NOMO-1 (cell line): ENCODE data around the gene CHCHD3.

Source experiments
- DNase-seq, 2 experiments: peaks; one replicate each; lab custom pipeline; 2025; ENCODE audit not compliant: unreplicated experiment in 2 of 2; lab: John Stamatoyannopoulos, UW

The CHCHD3 gene

DNA sequence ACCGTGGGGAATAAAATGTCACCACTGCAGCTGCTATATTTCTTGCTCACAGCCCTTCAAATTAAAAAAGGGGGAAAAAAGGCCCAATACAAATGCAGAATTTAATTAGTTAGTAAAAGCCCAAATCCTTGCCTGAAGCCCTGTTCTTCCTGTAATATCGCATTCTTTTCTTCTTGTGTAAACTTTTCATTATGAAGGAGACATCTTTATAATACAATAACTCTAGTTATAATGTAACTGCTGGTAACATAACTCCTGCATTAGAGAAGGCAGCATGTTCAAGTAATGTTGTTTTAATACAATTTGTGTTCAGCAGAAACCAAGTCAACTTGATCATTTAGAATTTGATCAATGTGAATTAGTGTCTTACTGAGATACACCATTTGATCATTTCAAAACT, 250.9 kb downstream of the CHCHD3 start:
- DNase-seq: no peak

- no peak for DNase-seq
These were observed 253.4 kb downstream of the CHCHD3 start for GRCh38 chr7:132828502-132828901.

GRCh38 chr7:132825932-132826835, 255.7 kb downstream of the CHCHD3 start:
- DNase-seq: no peak

DNA sequence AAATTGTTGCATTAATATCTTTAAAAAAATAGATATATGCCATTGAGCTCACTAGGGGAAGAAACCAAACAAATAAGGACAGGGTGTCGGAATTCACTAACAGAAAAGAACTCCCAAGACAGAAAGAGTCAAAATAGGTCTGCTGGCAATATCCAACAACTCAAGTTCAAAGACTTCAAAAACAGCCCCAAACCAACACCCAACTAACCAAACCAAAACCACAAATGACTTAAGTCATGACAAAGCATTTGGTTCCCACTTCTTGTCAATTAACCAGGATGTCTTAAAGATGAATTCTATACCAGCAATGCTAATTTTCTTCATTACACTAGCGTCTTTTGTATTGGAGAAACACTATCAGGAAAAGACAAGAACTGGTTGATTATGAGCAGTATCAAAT, 256.7 kb downstream of the CHCHD3 start:
- no peak for DNase-seq

- no peak for DNase-seq
These were observed 262.2 kb downstream of the CHCHD3 start for GRCh38 chr7:132819648-132820047.

GRCh38 chr7:132817949-132818348, 263.9 kb downstream of the CHCHD3 start:
- no peak for DNase-seq

- DNase-seq: no peak
These were observed 266.1 kb downstream of the CHCHD3 start for GRCh38 chr7:132815696-132816311.

- DNase-seq: no peak
These were observed 266.8 kb downstream of the CHCHD3 start for GRCh38 chr7:132815130-132815529.

DNA sequence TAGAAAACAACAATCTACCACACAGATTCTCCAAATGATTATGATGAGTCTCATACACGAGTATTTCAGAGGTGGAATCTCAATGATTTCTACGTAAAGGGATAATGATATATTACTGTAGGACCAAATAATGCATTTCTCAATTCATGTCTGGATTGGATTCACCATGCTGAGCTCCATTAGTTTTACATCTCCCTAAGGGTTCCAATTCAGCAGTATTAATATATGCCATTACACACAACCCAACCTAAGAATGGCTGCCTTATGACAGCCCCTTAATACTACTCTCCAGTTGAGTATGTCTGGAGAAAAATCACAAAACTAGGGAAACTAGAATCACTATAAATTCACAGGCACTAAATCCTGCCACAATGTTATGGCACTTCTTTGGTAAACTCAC, 271.3 kb downstream of the CHCHD3 start:
- no peak for DNase-seq

DNA sequence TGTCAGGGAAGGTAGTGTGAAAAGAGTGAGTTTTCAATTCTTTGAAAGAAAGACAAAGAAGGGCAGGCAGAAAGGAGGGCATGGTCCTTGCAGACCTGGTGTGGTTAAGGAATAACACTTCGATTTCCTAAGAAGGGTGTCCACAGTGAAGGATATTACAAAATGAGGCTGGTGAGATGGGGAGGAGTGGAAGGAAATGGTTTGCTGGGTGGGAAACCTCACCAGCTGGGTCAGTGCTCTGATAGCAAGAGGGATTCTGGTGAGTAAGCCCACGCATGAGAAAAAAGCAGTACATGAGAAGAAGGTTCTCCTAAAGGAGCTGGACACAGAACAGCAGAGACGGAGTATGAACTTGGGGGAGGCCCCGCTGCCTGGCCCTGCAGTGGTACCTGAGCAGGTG, 275.1 kb downstream of the CHCHD3 start:
- peak in 1 of 2 experiments; percentile 3 for DNase-seq

DNA sequence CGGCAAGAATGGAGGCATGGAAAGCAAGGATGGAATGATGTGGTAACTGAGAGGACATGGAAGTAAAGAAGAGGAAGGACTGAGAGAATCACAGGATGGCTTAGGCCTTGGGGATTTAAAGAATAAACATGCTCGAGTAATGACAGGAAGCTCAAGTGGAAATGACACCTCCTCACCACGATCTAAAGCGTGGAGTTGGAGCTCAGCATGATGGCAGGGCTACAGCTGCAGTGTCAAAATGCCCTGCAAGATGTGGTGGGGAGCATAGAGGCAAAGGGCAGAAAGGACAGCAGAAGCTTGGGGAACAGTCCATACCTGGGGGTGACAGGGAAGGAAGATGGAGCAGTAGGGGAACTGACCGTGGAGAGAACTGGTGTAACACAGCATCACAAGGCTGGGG, 276.1 kb downstream of the CHCHD3 start:
- no peak for DNase-seq

DNA sequence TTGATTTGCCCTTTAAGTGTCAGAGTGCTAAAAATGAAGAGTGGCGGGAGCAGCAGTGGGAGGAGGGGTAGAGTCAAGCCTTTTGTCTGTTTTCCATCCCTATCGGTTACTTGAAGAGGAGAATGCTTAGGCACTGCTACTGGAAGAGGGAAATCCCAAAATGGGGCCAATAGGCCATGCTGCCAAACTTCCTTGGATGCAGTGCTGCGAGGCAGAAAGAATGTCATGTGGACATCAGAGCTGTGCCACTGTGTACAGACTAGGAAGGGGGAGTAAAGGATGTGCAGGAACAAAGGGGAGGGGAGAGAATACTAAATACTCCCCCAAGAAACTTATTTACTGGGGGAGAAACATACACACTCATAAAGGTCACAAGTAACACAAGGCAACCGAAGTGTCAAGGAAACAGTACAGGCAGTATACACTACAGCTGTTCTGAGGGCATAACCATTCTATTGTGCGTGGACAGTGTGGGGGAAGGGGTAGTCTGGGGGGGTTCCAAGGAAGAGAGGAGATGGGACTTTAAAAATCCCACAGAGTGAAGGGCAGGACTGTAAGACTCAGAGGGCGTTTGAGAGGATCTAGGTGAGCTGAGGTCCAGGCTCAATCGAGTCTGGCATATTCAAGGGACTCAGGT, 276.9 kb downstream of the CHCHD3 start:
- DNase-seq: no peak

GRCh38 chr7:132800522-132800921, 281.4 kb downstream of the CHCHD3 start:
- DNase-seq: no peak

- DNase-seq: no peak
These were observed 282.8 kb downstream of the CHCHD3 start for GRCh38 chr7:132799081-132799413.

- no peak for DNase-seq
These were observed 284.7 kb downstream of the CHCHD3 start for GRCh38 chr7:132797152-132797551.

GRCh38 chr7:132793474-132793873, 288.4 kb downstream of the CHCHD3 start:
- no peak for DNase-seq

GRCh38 chr7:132791036-132791435, 290.9 kb downstream of the CHCHD3 start:
- no peak for DNase-seq

DNA sequence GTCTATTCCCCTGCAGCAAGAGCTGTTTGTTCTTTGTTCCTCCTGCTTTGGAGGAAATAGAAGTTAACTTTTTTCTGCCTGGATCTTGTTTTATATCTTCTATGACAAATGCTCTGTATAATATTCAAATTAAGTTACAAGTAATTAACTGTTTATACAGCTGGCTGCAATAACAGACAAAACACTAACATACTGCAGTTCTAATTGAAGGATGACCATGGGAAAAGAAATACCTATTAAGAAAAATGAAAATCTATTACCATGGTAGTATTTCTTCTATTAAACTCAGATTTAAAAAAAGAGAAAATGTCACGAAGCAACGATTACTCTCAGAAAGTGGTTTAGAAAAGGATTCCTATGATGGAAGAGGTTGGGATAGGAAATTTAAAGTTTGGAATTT, 291.8 kb downstream of the CHCHD3 start:
- no peak for DNase-seq

DNA sequence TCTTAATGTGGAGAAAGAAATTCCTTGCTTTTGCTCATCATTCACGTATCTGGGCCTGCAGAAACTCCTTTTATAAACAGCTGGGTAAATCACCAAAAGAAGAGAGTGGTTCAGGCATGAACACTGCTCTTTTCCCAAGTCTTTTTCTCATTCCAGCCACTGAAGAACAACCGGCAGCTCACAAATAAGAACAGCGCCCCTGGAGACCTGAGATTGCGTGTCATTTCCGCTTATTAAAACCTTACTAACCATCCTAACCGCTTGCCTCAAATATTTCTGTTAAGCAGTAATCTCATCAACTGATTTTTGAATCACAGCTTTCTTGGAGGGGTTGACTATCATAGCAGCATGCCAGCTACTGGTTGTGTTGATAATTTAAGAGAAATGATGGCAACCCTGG, 292.6 kb downstream of the CHCHD3 start:
- no peak for DNase-seq

- DNase-seq: no peak
These were observed 296.0 kb downstream of the CHCHD3 start for GRCh38 chr7:132785870-132786269.

- no peak for DNase-seq
These were observed 297.5 kb downstream of the CHCHD3 start for GRCh38 chr7:132784406-132784805.

DNA sequence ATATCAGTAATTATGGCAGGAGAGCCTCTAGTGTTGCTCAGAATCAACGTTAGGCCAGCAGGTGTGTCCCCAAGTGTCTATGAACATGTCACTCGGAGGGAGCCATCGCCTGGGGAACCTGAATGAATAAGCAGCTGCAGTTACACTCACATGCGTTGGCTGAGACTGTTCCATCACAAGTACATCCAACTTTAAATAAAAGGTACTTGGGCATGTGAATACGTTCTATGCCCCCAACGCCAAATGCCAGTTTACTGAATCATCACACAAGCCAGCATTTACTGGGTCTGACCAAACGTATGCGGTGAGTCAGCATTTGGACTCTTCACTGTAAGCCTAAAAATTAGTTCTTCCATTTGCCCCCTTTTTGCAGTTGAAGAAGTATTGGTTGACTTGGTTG, 298.1 kb downstream of the CHCHD3 start:
- DNase-seq: no peak
